BE2C (cell line): ENCODE data around the gene YIF1B.

Experiments
- DNase-seq: peaks from one replicate; pipeline ENCODE4 v3.0.0-alpha.2; 2020
- H3K27me3 ChIP-seq: fragments of 250-450 bp; sonication (Bioruptor Pico); 2 replicates; pipeline ENCODE4 v1.5.1; 2020; ENCODE audit warnings: mild to moderate bottlenecking
- H3K36me3 ChIP-seq: fragments of 250-450 bp; sonication (Bioruptor Pico); 2 replicates; pipeline ENCODE4 v1.5.1; 2020; ENCODE audit warnings: mild to moderate bottlenecking
- H3K4me1 ChIP-seq: fragments of 250-450 bp; sonication (Bioruptor Pico); 2 replicates; pipeline ENCODE4 v1.5.1; 2020
- H3K4me3 ChIP-seq: 2 replicates; pipeline ENCODE4 v1.5.1; 2011; ENCODE audit warnings: low read depth, low read length
- H3K9me3 ChIP-seq: fragments of 250-450 bp; sonication (Bioruptor Pico); 2 replicates; pipeline ENCODE4 v1.5.1; 2020
- TF ChIP-seq, protein P1 (sequence below): IDR thresholded peaks from 2 replicates; pipeline ENCODE4 v1.5.1; 2012; ENCODE audit warnings: mild to moderate bottlenecking, low read depth, low read length

The YIF1B gene

DNA sequence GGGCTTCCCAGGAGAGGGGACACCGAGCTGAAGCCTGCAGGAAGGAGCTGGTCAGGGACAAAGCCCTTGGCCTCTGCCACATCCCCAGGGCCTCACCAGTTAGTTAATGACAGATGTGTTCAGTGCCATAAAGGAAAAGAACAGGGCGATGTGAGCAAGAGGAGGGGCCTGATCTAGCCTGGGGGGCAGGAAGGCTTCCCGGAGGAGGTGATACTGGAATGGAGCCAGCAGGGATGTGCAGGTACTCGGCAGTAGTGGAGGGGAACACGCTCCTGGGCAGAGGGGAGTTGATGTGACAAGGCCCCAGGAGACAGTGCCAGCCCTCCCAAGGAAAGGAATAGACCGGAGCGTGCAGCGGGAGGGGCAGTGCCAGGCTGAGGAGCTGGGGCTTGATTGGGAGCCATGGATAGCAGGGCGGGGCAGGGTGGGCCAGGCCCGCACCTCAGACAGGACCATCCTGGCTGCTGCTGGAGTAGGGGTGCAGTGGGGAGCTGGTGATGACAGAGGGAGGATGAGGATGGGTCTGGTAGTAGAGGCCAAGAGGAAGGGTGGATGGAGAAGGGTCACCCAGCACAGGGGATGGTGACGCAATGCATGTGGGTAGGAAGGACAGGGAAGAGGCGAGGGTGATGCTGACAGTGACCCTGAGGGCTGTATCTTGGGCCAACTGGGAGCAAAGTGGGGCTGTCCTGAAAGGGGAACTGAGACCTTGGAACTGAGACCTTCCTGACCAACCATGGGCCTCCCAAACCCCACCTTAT lies 7.6 kb downstream of the YIF1B start:
- Histone ChIP-seq H3K9me3 (no peaks in the 10 kb centered on the region), H3K4me3 (no peak overlapping the region), H3K36me3 (no peaks in the 10 kb centered on the region), H3K27me3 (no peaks in the 10 kb centered on the region), H3K4me1 (no peaks in the 10 kb centered on the region)
- DNase-seq = no peak
- TF ChIP-seq, protein P1, sequence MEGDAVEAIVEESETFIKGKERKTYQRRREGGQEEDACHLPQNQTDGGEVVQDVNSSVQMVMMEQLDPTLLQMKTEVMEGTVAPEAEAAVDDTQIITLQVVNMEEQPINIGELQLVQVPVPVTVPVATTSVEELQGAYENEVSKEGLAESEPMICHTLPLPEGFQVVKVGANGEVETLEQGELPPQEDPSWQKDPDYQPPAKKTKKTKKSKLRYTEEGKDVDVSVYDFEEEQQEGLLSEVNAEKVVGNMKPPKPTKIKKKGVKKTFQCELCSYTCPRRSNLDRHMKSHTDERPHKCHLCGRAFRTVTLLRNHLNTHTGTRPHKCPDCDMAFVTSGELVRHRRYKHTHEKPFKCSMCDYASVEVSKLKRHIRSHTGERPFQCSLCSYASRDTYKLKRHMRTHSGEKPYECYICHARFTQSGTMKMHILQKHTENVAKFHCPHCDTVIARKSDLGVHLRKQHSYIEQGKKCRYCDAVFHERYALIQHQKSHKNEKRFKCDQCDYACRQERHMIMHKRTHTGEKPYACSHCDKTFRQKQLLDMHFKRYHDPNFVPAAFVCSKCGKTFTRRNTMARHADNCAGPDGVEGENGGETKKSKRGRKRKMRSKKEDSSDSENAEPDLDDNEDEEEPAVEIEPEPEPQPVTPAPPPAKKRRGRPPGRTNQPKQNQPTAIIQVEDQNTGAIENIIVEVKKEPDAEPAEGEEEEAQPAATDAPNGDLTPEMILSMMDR = no peak

GRCh38 chr19:38307597-38307996 lies 8.2 kb downstream of the YIF1B start:
- Histone ChIP-seq H3K4me3 (no peak overlapping the region), H3K36me3 (no peaks in the 10 kb centered on the region), H3K27me3 (no peaks in the 10 kb centered on the region), H3K9me3 (no peaks in the 10 kb centered on the region), H3K4me1 (no peaks in the 10 kb centered on the region)
- no peak for DNase-seq
- TF ChIP-seq, protein P1 = no peak

GRCh38 chr19:38307076-38307475 lies 8.7 kb downstream of the YIF1B start:
- Histone ChIP-seq H3K4me1 (no peaks in the 10 kb centered on the region), H3K27me3 (no peaks in the 10 kb centered on the region), H3K36me3 (no peaks in the 10 kb centered on the region), H3K4me3 (no peak overlapping the region), H3K9me3 (no peaks in the 10 kb centered on the region)
- DNase-seq = no peak
- TF ChIP-seq, protein P1 = no peak

DNA sequence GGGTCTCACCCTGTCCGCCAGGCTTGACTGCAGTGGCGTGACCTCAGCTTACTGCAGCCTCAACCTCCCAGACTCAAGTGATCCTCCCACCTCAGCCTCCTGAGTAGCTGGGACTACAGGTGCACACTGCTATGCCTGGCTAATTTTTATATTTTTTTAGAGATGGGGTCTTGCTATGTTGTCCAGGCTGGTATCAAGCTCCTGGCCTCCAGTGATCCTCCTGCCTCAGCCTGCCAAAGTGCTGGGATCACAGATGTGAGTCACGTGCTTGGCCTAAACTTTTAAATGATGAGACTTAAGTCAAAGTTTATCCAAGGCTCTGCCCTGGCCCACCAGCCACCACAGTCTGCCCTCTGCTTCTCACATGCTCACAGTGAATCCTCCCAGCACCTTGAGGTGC lies 9.5 kb downstream of the YIF1B start:
- DNase-seq = no peak
- Histone ChIP-seq H3K4me1 (no peaks in the 10 kb centered on the region), H3K4me3 (no peak overlapping the region), H3K36me3 (no peaks in the 10 kb centered on the region), H3K9me3 (no peaks in the 10 kb centered on the region), H3K27me3 (no peaks in the 10 kb centered on the region)
- TF ChIP-seq, protein P1 = no peak

GRCh38 chr19:38304866-38305429 lies 10.8 kb downstream of the YIF1B start:
- Histone ChIP-seq H3K36me3 (no peaks in the 10 kb centered on the region), H3K27me3 (no peaks in the 10 kb centered on the region), H3K4me3 (no peak overlapping the region), H3K9me3 (no peaks in the 10 kb centered on the region), H3K4me1 (no peaks in the 10 kb centered on the region)
- TF ChIP-seq, protein P1 = no peak
- DNase-seq = peak; percentile 59

- Histone ChIP-seq H3K4me3 (no peak overlapping the region), H3K9me3 (no peaks in the 10 kb centered on the region), H3K36me3 (no peaks in the 10 kb centered on the region), H3K27me3 (no peaks in the 10 kb centered on the region), H3K4me1 (no peaks in the 10 kb centered on the region)
- DNase-seq = no peak
- TF ChIP-seq, protein P1 = no peak
Measured at GRCh38 chr19:38304352-38304865, 11.3 kb downstream of the YIF1B start.
